Loucy (cell line): ENCODE data around the gene C4B.
"Not testable (repeated sequence)": the region's sequence is repeated elsewhere in the genome, so short reads cannot be mapped to it uniquely, and the experiment has no call there.

Experiments used
- H2AFZ ChIP-seq: fragments of 200-600 bp; sonication (generic); 2 replicates; pipeline ENCODE4 v1.6.0; 2016; ENCODE audit warnings: antibody characterized with exemption, mild to moderate bottlenecking, low read length, moderate library complexity
- H3F3A ChIP-seq: fragments of 200-600 bp; 2 replicates; pipeline ENCODE4 v1.6.0; 2016; ENCODE audit warnings: antibody characterized with exemption, low read depth, mild to moderate bottlenecking
- H3K27me3 ChIP-seq: fragments of 200-600 bp; sonication (generic); 2 replicates; pipeline ENCODE4 v1.6.1; 2014; ENCODE audit warnings: low read length, mild to moderate bottlenecking; ENCODE audit not compliant: insufficient read depth, poor library complexity, severe bottlenecking
- H3K36me3 ChIP-seq: fragments of 200-600 bp; sonication (generic); 2 replicates; pipeline ENCODE4 v1.6.1; 2016; ENCODE audit warnings: low read length; ENCODE audit not compliant: insufficient read depth
- H3K4me1 ChIP-seq: fragments of 200-600 bp; sonication (generic); 2 replicates; pipeline ENCODE4 v1.5.1; 2014; ENCODE audit warnings: low read length, mild to moderate bottlenecking; ENCODE audit not compliant: insufficient read depth, poor library complexity, severe bottlenecking
- H3K4me2 ChIP-seq: fragments of 200-600 bp; sonication (generic); 2 replicates; pipeline ENCODE4 v1.6.0; 2014; ENCODE audit warnings: antibody characterized with exemption, low read length, low read depth, mild to moderate bottlenecking; ENCODE audit not compliant: poor library complexity, severe bottlenecking
- H3K4me3 ChIP-seq: fragments of 200-600 bp; sonication (generic); 2 replicates; pipeline ENCODE4 v1.5.1; 2014; ENCODE audit warnings: low read length, mild to moderate bottlenecking, mixed read lengths; ENCODE audit not compliant: poor library complexity, severe bottlenecking
- H3K79me2 ChIP-seq: fragments of 200-600 bp; sonication (generic); 2 replicates; pipeline ENCODE4 v1.6.1; 2014; ENCODE audit warnings: low read length; ENCODE audit not compliant: insufficient read depth
- H3K9ac ChIP-seq: fragments of 200-600 bp; sonication (generic); 2 replicates; pipeline ENCODE4 v1.6.0; 2014; ENCODE audit warnings: mild to moderate bottlenecking, low read depth, low read length, moderate library complexity; ENCODE audit not compliant: poor library complexity, severe bottlenecking
- H3K9me2 ChIP-seq: fragments of 200-600 bp; sonication (generic); replicated peaks from 2 replicates; pipeline ENCODE4 v1.6.1; 2016; ENCODE audit warnings: low read depth, low read length, mixed read lengths
- H3K9me3 ChIP-seq: fragments of 200-600 bp; sonication (generic); 2 replicates; pipeline ENCODE4 v1.6.1; 2014; ENCODE audit warnings: mild to moderate bottlenecking, antibody characterized with exemption, low read length, low read depth; ENCODE audit not compliant: insufficient read depth
- H4K20me1 ChIP-seq: fragments of 200-600 bp; sonication (generic); 2 replicates; pipeline ENCODE4 v1.6.0; 2014; ENCODE audit warnings: antibody characterized with exemption, low read length, mild to moderate bottlenecking; ENCODE audit not compliant: insufficient read depth, poor library complexity, severe bottlenecking
- CTCF ChIP-seq: fragments of 200-600 bp; sonication (generic); conservative IDR thresholded peaks from 2 replicates; pipeline ENCODE4 v1.5.1; 2014; ENCODE audit warnings: mild to moderate bottlenecking, antibody characterized with exemption, low read length
- EZH2phosphoT487 ChIP-seq: fragments of 200-600 bp; IDR thresholded peaks from 2 replicates; pipeline ENCODE4 v1.6.1; 2018; ENCODE audit warnings: antibody characterized with exemption, mild to moderate bottlenecking, moderate library complexity, borderline replicate concordance

Gene C4B

GRCh38 chr6:31977816-31978431 lies 36.7 kb upstream of the C4B start:
- peaks cover 9% of the 10 kb centered on the region; the same call in 1 of the 2 replicates for H3F3A ChIP-seq

GRCh38 chr6:31978831-31979230 lies 35.8 kb upstream of the C4B start:
- Histone ChIP-seq H3K9ac (peak overlapping the region; percentile 68), H3K4me2 (peak overlapping the region; percentile 77), H3K9me3 (no peaks in the 10 kb centered on the region), H3K36me3 (no peaks in the 10 kb centered on the region), H3K79me2 (peaks cover 5% of the 10 kb centered on the region; the same call in 1 of the 2 replicates), H3K27me3 (no peaks in the 10 kb centered on the region), H3F3A (peaks cover 9% of the 10 kb centered on the region; the same call in 1 of the 2 replicates), H4K20me1 (no peaks in the 10 kb centered on the region), H3K9me2 (no peaks in the 10 kb centered on the region), H3K4me1 (peaks cover 15% of the 10 kb centered on the region), H3K4me3 (peak overlapping the region; percentile 54), H2AFZ (no peak overlapping the region)
- TF ChIP-seq EZH2phosphoT487 (no peak), CTCF (no peak)

More at GRCh38 chr6:31977816-31978431, 36.7 kb upstream of the C4B start:
- peak overlapping the region; percentile 77 for H3K4me2 ChIP-seq
- H3K79me2 ChIP-seq, result peaks cover 14% of the 10 kb centered on the region
- peaks cover 24% of the 10 kb centered on the region for H3K4me1 ChIP-seq
- H3K9me3 ChIP-seq, result no peaks in the 10 kb centered on the region
- peak overlapping the region; percentile 68 for H3K9ac ChIP-seq
- H3K36me3 ChIP-seq, result no peaks in the 10 kb centered on the region
- H2AFZ ChIP-seq, result no peak overlapping the region
- TF ChIP-seq EZH2phosphoT487 (no peak), CTCF (no peak)
- no peaks in the 10 kb centered on the region for H4K20me1 ChIP-seq
- H3K4me3 ChIP-seq, result no peak overlapping the region
- no peaks in the 10 kb centered on the region for H3K9me2 ChIP-seq
- no peaks in the 10 kb centered on the region for H3K27me3 ChIP-seq

- no peaks in the 10 kb centered on the region for H4K20me1 ChIP-seq
- no peaks in the 10 kb centered on the region for H3K9me2 ChIP-seq
- no peak for TF ChIP-seq CTCF
- TF ChIP-seq EZH2phosphoT487, result no peak
- H3K79me2 ChIP-seq, result no peaks in the 10 kb centered on the region
- H3F3A ChIP-seq, result peaks cover 9% of the 10 kb centered on the region; the same call in 1 of the 2 replicates
- peaks cover 15% of the 10 kb centered on the region for H3K4me1 ChIP-seq
- no peaks in the 10 kb centered on the region for H3K27me3 ChIP-seq
- H3K4me3 ChIP-seq, result peak overlapping the region; percentile 54
- peak overlapping the region; percentile 77 for H3K4me2 ChIP-seq
- peak overlapping the region; percentile 68 for H3K9ac ChIP-seq
- no peak overlapping the region for H2AFZ ChIP-seq
- no peaks in the 10 kb centered on the region for H3K36me3 ChIP-seq
- no peaks in the 10 kb centered on the region for H3K9me3 ChIP-seq
Observed at GRCh38 chr6:31979238-31979898, 35.2 kb upstream of the C4B start.

GRCh38 chr6:31980195-31980876 lies 34.3 kb upstream of the C4B start:
- not testable (repeated sequence) for H3K27me3 ChIP-seq, H3K9me3 ChIP-seq, H3K79me2 ChIP-seq, H3K4me3 ChIP-seq, H3K9me2 ChIP-seq, H3K36me3 ChIP-seq, H3F3A ChIP-seq, H4K20me1 ChIP-seq, H2AFZ ChIP-seq
- H3K9ac ChIP-seq, result peak overlapping the region; percentile 68
- peaks cover 15% of the 10 kb centered on the region for H3K4me1 ChIP-seq
- H3K4me2 ChIP-seq, result peak overlapping the region; percentile 77

- not testable (repeated sequence) for H3K4me2 ChIP-seq, H3F3A ChIP-seq, H3K36me3 ChIP-seq, H3K9me3 ChIP-seq, H3K27me3 ChIP-seq, H2AFZ ChIP-seq, H3K9me2 ChIP-seq, H3K79me2 ChIP-seq, H3K4me3 ChIP-seq, H3K9ac ChIP-seq, H4K20me1 ChIP-seq
- H3K4me1 ChIP-seq, result peaks cover 15% of the 10 kb centered on the region
Observed at GRCh38 chr6:31980998-31981397, 33.6 kb upstream of the C4B start.
